Measurements from ENCODE around the gene CNOT2.

DNA sequence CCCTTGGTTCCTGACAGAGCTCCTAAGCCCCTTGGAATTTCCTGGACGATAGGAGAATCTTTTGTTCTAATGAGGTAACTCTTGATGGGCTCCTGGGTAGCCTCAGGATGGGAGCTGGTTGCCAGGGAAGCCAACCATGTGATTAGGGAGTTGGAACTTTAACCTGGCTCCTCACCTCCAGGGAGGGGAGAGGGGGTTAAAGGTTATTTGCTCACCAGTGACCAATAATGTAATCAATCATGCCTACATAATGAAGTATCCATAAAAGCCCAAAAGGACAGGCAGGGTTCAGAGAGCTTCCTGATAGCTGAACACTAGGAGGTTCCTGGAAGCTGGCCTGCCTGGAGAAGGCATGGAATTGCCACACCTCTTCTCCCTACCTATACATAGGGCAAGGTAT is 6.2 kb upstream of the CNOT2 start:
- TF ChIP-seq, protein P1, sequence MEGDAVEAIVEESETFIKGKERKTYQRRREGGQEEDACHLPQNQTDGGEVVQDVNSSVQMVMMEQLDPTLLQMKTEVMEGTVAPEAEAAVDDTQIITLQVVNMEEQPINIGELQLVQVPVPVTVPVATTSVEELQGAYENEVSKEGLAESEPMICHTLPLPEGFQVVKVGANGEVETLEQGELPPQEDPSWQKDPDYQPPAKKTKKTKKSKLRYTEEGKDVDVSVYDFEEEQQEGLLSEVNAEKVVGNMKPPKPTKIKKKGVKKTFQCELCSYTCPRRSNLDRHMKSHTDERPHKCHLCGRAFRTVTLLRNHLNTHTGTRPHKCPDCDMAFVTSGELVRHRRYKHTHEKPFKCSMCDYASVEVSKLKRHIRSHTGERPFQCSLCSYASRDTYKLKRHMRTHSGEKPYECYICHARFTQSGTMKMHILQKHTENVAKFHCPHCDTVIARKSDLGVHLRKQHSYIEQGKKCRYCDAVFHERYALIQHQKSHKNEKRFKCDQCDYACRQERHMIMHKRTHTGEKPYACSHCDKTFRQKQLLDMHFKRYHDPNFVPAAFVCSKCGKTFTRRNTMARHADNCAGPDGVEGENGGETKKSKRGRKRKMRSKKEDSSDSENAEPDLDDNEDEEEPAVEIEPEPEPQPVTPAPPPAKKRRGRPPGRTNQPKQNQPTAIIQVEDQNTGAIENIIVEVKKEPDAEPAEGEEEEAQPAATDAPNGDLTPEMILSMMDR (IDR thresholded peaks at IDR 0.05 in 4 of 5, conservative IDR thresholded peaks at IDR 0.05 in 1 of 5) = no peak
- TF ChIP-seq POLR2A (IDR thresholded peaks at IDR 0.05) = no peak

Data from gastrocnemius medialis (tissue), 4 donors.